ENCODE measurements around the gene ADAP1.

Gene ADAP1

DNA sequence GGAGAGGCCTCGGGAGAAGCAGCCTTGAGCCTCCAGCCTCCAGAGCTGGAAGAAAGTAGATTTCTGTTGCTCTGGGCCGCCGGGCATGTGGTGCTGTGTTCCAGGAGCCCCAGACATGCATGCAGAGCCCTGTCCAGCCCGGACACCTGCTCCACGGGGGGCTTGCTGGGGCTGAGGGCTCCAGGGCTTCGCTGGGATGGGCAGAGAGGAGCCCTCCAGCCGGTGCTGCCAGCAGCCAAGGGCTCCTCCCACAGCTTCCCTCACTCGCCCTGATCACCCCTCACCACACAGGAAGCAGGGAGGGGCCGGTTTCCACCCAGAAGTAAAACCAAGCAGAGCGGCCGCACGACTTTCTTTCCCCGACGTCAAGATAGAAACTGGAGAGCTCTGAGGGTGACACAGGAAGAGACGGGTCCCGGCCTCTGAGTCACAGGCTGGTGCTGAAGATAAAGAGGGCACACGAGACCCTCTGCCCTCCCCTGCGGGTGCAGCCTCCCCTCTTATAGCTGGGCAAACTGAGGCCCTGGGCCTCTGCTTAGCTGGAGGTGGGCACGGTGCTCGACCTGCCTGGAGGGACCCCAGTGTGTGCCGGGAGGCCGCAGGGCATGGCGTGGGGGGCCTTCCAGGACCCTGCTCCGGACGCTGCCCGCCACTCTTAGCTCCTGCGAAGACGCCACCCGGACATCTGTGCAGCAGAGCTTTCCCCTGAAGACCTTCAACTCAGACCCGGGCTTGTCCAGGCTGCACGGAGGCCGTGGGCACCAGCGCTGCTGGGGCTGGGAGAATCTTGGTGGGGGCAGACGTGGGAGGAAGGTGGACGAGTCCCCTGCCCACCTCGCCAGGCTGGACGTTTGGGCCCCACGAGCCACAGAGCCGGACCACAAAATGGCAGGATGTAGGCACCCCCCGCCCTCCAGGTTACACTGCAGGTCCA is 31.1 kb downstream of the ADAP1 start:
- H3K4me3 ChIP-seq = peak overlapping the region; percentile 35
- DNase-seq (ENCODE audit: low spot score) = no peak
- H3K27ac ChIP-seq = peak overlapping the region in 1 of 2 donors; percentile 74
- TF ChIP-seq, protein P1, sequence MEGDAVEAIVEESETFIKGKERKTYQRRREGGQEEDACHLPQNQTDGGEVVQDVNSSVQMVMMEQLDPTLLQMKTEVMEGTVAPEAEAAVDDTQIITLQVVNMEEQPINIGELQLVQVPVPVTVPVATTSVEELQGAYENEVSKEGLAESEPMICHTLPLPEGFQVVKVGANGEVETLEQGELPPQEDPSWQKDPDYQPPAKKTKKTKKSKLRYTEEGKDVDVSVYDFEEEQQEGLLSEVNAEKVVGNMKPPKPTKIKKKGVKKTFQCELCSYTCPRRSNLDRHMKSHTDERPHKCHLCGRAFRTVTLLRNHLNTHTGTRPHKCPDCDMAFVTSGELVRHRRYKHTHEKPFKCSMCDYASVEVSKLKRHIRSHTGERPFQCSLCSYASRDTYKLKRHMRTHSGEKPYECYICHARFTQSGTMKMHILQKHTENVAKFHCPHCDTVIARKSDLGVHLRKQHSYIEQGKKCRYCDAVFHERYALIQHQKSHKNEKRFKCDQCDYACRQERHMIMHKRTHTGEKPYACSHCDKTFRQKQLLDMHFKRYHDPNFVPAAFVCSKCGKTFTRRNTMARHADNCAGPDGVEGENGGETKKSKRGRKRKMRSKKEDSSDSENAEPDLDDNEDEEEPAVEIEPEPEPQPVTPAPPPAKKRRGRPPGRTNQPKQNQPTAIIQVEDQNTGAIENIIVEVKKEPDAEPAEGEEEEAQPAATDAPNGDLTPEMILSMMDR (IDR thresholded peaks at IDR 0.05) = no peak

DNA sequence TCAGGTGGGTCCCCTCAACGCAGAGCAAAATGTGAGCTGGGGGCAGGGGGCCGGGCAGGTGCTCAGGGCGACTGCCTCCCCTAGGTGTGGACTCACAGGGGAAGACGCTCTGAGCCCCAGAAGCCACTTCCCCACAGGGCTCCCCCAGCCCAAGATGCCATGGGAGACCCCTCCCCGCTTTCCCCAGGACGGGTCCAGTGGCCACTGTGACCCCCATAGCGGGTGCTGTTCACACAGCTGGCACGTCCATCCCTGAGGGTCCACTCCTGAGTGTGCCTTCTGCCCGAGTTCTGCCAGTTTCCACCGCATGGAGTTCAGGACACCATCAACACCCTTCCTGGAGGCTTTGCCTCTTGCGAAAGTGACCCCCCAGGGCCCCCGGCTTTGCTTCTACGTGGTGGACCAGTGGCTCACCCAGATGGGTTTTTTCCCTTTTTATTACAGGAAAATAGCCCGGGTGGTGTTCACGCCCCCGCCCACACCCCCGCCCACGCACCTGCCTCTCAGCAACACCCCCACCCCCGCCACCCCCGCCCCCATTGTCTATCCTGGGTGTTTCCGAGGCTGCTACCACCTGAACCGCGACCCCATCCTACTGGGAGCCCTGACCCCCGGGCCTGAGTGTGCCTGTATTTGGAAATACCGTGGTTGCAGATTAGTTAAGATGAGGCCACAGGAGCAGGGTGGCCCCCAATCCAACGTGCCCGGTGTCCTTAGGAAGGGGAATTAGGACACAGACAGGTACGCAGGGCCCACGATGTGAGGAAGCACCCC is 32.0 kb downstream of the ADAP1 start:
- Histone ChIP-seq H3K27ac (peak overlapping the region in 1 of 2 donors; percentile 74), H3K4me3 (peak overlapping the region; percentile 35)
- TF ChIP-seq, protein P1 (IDR thresholded peaks at IDR 0.05) = no peak
- DNase-seq (ENCODE audit: low spot score) = no peak

DNA sequence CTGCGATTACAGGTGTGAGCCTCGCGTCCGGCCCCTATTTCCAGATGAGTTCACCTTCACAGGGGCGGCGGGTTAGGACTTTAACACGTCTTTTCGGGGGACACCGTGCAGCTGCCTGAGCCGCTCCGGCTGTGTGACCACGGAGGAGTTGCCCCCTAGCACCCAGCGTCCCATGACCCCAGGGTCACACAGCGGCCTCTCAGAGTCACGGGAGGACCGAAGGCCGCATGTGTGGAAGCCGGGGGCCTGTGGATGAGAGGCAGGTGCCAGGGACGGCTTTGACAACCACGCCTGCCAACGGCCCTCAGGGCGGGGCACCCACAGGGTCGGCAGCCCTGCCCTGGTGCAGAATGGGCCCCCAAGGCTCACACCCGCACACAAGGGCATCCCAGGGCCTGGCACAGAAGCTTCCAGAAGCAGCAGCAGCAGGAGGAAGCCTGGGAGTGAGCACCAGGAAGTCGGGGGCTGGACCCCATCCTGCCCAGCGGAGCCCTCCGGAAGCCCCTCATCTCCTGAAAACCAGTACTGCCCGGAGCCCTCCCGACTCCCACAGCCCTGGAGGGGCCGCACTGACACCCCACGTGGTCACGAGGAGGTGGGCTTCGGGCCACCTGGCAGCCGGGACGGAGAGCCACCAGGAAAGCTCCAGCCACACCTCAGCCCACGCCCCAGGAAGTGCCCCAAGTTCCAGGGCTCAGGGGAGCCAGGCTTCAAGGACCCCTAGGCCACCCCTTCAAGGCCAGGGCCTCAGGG is 32.7 kb downstream of the ADAP1 start:
- TF ChIP-seq, protein P1 (IDR thresholded peaks at IDR 0.05) = no peak
- H3K4me3 ChIP-seq = no peak overlapping the region
- DNase-seq (ENCODE audit: low spot score) = no peak
- no peak overlapping the region for H3K27ac ChIP-seq

DNA sequence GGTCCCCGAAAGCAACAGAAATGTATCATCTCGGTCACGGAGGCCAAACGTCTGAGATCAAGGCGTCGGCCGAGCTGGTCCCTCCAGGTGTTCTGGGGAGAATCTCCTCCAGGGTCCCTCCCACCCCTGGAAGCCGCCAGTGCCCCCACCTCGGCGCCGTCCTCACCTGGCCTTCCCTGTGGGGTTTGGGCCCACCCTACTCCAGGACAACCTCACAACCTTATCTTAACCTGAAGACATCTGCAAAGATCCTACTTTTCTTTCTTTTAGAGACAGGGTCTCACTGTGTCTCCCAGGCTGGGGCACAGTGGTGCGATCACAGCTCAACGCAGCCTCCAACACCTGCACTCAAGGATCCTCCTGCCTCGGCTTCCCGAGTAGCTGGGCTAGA is 33.4 kb downstream of the ADAP1 start:
- TF ChIP-seq, protein P1 (IDR thresholded peaks at IDR 0.05) = no peak
- H3K27ac ChIP-seq = no peak overlapping the region
- DNase-seq (ENCODE audit: low spot score) = no peak
- no peak overlapping the region for H3K4me3 ChIP-seq

DNA sequence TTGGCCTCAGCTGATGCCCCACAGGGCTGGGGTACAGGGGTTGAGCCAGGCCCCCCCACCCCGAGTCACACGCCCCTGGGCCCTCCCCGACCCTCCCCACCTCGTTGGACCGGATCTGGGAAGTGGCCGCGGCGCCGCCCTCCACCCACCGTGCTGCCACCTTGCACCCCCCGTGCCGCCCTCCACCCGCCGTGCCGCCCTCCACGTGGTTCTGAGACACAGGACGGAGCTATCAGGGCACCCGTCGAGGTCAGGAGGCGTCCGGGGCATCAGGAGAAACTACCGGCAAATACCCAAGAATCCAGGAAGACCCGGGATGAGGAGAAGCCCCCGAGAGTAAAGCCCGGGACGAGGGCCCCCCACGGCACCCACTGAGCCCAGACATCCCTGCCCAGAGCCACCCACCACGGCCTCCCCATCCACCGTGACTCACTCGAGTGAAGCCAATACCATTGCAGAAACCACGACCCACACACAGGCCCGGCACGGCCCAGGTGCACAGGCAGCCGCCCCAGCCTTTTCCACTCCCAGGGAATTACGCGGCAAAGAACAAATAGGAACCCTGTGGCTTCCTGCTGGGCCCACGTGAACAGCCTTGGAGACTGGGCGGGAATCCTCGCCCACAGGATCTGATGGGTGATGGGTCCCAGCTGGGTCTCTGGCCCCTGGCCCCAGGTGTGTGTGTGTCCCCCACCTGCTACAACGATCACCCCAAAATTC is 34.0 kb downstream of the ADAP1 start:
- DNase-seq (ENCODE audit: low spot score) = no peak
- TF ChIP-seq, protein P1 (IDR thresholded peaks at IDR 0.05) = no peak
- Histone ChIP-seq H3K27ac (no peak overlapping the region), H3K4me3 (no peak overlapping the region)

DNA sequence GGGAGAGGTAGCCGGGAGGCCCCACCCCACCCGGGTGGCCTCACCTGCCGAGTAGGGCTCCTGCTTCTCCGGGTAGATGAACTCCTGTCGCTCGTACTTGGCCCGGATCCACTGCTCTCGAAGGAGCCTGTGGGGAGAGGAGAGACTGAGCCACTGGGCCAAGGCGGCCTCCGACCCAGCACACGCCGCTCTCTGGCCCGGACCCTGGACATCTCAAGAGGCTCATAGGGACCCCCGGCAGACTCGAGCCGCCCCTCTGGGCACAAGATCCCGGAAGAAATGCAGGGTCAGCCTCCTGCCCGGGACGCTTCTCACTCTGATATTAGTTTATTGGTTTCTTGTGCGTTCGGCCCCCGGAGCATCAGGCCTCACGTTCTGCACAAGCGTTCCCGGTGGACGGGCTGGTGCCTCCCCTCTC is 34.5 kb downstream of the ADAP1 start:
- DNase-seq (ENCODE audit: low spot score) = no peak
- H3K4me3 ChIP-seq = no peak overlapping the region
- TF ChIP-seq, protein P1 (IDR thresholded peaks at IDR 0.05) = no peak
- no peak overlapping the region for H3K27ac ChIP-seq

All from coronary artery (tissue), 2 donors.